C4-2B (cell line): Measurements from ENCODE around the gene CTNNA3.

ENCODE experiments used
- ZFX ChIP-seq: fragments of 450-650 bp; IDR thresholded peaks from 2 replicates; pipeline ENCODE4 v1.6.1; 2017
- TF ChIP-seq, protein P1 (sequence below): fragments of 450-650 bp; conservative IDR thresholded peaks from 2 replicates; pipeline ENCODE4 v1.5.1; 2017; ENCODE audit warnings: mild to moderate bottlenecking

DNA sequence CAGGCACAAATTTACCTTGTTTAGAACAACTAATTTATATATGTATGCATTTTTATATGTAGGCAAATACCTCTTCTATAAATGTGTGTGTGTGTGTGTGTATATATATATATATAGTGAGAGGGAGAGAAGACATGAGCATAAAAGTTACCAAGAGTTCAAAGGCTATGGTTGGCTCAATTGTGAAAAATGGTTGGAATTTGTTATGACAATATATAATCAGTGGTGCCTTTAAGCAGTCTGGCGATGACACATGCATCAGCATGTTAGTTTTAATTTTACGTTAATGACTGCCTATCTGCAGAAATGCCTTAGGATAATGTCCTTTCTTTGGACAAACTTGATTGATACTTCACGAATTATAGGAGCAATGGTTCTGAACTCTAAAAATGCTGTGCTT, 1750.9 kb downstream of the CTNNA3 start:
- TF ChIP-seq, protein P1, sequence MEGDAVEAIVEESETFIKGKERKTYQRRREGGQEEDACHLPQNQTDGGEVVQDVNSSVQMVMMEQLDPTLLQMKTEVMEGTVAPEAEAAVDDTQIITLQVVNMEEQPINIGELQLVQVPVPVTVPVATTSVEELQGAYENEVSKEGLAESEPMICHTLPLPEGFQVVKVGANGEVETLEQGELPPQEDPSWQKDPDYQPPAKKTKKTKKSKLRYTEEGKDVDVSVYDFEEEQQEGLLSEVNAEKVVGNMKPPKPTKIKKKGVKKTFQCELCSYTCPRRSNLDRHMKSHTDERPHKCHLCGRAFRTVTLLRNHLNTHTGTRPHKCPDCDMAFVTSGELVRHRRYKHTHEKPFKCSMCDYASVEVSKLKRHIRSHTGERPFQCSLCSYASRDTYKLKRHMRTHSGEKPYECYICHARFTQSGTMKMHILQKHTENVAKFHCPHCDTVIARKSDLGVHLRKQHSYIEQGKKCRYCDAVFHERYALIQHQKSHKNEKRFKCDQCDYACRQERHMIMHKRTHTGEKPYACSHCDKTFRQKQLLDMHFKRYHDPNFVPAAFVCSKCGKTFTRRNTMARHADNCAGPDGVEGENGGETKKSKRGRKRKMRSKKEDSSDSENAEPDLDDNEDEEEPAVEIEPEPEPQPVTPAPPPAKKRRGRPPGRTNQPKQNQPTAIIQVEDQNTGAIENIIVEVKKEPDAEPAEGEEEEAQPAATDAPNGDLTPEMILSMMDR, result no peak
- no peak for TF ChIP-seq ZFX
